ENCODE data around the gene INPP4A.
A peak's percentile ranks its signal among the peaks of the same experiment; 100 is the strongest.

Gene INPP4A

DNA sequence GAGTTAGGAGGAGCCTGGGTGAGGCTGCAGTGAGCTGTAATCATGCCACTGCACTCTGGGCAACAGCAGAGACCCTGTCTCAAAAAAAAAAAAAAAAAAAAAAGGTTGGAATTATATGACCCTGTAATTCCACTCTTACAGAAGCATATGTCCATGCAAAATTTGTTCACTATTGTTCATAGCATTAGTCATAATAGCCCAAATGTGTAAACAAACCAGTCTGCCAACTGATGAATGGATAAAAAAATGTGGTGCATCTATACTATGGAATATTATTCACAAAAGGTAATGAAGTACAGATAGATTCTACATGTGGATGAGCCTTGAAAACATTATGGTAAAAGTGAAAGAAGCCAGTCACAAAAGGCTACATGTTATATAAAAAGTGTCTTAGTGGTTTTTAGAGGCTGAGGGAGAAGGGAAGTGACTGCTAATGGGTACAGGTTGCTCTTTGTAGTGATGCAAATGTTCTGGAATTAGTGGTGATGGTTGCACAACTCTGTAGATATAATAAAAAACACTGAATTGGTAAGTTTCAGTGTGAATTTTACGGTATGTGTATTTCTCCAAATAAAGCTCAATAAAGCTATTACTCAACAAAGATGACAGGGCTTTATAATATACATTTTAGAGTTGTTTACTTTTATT lies 154.2 kb downstream of the INPP4A start:
- TF ChIP-seq ZC3H10 (CRISPR knock-in tag; IDR thresholded peaks at IDR 0.05) (no peak), ZNF8 (CRISPR knock-in tag; IDR thresholded peaks at IDR 0.05) (no peak), ZNF565 (CRISPR knock-in tag; conservative IDR thresholded peaks at IDR 0.05; ENCODE audit: low read depth) (no peak), RARB (CRISPR knock-in tag; IDR thresholded peaks at IDR 0.05) (no peak), BACH2 (CRISPR knock-in tag; IDR thresholded peaks at IDR 0.05; ENCODE audit: borderline replicate concordance) (no peak)
- no peak for ATAC-seq

DNA sequence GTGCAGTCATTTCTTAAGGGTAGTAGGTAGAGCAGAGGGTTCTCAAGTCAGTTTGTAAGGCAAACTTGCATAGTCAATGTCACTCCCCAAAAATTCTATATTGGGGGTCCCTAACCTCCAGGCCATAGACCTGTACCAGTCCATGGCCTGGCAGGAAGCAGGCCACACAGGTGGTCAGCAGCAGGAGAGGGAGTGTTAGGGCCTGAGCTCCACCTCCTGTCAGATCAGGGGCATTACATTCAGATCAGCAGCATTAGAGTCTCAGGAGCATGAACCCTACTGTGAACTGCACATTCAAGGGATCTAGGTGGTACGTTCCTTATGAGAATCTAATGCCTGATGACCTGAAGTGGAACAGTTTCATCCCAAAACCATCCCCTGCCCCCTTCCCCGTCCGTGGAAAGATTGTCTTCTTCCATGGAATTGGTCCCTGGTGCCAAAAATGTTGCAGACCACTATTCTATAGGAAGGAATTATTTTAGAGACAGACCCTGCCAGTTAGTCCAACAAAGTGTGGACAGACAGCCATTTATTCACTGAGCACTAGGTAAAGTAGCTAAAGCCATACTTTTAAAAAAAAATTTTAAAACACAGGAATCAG lies 157.0 kb downstream of the INPP4A start:
- TF ChIP-seq BACH2 (CRISPR knock-in tag; IDR thresholded peaks at IDR 0.05; ENCODE audit: borderline replicate concordance) (no peak), ZNF70 (CRISPR knock-in tag; IDR thresholded peaks at IDR 0.05) (0 out of 2 replicates have a peak, but pooled peaks have one; percentile 32)
- peak; percentile 96 for ATAC-seq

GRCh38 chr2:98604547-98604946 lies 159.9 kb downstream of the INPP4A start:
- no peak for ATAC-seq
- TF ChIP-seq, protein P1, sequence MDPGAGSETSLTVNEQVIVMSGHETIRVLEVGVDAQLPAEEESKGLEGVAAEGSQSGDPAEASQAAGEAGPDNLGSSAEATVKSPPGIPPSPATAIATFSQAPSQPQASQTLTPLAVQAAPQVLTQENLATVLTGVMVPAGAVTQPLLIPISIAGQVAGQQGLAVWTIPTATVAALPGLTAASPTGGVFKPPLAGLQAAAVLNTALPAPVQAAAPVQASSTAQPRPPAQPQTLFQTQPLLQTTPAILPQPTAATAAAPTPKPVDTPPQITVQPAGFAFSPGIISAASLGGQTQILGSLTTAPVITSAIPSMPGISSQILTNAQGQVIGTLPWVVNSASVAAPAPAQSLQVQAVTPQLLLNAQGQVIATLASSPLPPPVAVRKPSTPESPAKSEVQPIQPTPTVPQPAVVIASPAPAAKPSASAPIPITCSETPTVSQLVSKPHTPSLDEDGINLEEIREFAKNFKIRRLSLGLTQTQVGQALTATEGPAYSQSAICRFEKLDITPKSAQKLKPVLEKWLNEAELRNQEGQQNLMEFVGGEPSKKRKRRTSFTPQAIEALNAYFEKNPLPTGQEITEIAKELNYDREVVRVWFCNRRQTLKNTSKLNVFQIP (CRISPR knock-in tag; IDR thresholded peaks at IDR 0.05; ENCODE audit: borderline replicate concordance, low read depth) = no peak
- no peak for TF ChIP-seq ESRRG (CRISPR knock-in tag; IDR thresholded peaks at IDR 0.05)
- TF ChIP-seq ZFP3 (CRISPR knock-in tag; IDR thresholded peaks at IDR 0.05) = no peak
- TF ChIP-seq BACH2 (CRISPR knock-in tag; IDR thresholded peaks at IDR 0.05; ENCODE audit: borderline replicate concordance) = no peak
- no peak for TF ChIP-seq CREB5 (CRISPR knock-in tag; IDR thresholded peaks at IDR 0.05; ENCODE audit: low read depth)
- no peak for TF ChIP-seq TCF4 (CRISPR knock-in tag; IDR thresholded peaks at IDR 0.05; ENCODE audit: borderline replicate concordance)
- no peak for TF ChIP-seq ISL1 (CRISPR knock-in tag; IDR thresholded peaks at IDR 0.05)
- TF ChIP-seq, protein P2, sequence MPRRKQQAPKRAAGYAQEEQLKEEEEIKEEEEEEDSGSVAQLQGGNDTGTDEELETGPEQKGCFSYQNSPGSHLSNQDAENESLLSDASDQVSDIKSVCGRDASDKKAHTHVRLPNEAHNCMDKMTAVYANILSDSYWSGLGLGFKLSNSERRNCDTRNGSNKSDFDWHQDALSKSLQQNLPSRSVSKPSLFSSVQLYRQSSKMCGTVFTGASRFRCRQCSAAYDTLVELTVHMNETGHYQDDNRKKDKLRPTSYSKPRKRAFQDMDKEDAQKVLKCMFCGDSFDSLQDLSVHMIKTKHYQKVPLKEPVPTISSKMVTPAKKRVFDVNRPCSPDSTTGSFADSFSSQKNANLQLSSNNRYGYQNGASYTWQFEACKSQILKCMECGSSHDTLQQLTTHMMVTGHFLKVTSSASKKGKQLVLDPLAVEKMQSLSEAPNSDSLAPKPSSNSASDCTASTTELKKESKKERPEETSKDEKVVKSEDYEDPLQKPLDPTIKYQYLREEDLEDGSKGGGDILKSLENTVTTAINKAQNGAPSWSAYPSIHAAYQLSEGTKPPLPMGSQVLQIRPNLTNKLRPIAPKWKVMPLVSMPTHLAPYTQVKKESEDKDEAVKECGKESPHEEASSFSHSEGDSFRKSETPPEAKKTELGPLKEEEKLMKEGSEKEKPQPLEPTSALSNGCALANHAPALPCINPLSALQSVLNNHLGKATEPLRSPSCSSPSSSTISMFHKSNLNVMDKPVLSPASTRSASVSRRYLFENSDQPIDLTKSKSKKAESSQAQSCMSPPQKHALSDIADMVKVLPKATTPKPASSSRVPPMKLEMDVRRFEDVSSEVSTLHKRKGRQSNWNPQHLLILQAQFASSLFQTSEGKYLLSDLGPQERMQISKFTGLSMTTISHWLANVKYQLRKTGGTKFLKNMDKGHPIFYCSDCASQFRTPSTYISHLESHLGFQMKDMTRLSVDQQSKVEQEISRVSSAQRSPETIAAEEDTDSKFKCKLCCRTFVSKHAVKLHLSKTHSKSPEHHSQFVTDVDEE (CRISPR knock-in tag; IDR thresholded peaks at IDR 0.05) = no peak

GRCh38 chr2:98605076-98605475 lies 160.4 kb downstream of the INPP4A start:
- no peak for ATAC-seq
- TF ChIP-seq ARNTL (CRISPR knock-in tag; IDR thresholded peaks at IDR 0.05; ENCODE audit: borderline replicate concordance, low read depth) (no peak), ZFP30 (CRISPR knock-in tag; IDR thresholded peaks at IDR 0.05) (no peak), ESRRG (CRISPR knock-in tag; IDR thresholded peaks at IDR 0.05) (no peak), ZNF565 (CRISPR knock-in tag; conservative IDR thresholded peaks at IDR 0.05; ENCODE audit: low read depth) (no peak), ZNF70 (CRISPR knock-in tag; IDR thresholded peaks at IDR 0.05) (no peak), PATZ1 (CRISPR knock-in tag; IDR thresholded peaks at IDR 0.05; ENCODE audit: borderline replicate concordance) (no peak), CREB5 (CRISPR knock-in tag; IDR thresholded peaks at IDR 0.05; ENCODE audit: low read depth) (no peak)
- TF ChIP-seq, protein P1 (CRISPR knock-in tag; IDR thresholded peaks at IDR 0.05; ENCODE audit: borderline replicate concordance, low read depth) = no peak

Measured in SK-N-SH treated with all-trans-retinoic acid at 6 μM for 48 hours (cell line).